GM13977 (cell line): Measurements from ENCODE around the gene COQ3.

Experiments
- DNase-seq: peaks from one replicate; pipeline ENCODE4 v3.0.0; 2012; ENCODE audit warnings: low spot score
- CTCF ChIP-seq: IDR thresholded peaks from 2 replicates; pipeline ENCODE4 v1.5.1; 2012; ENCODE audit warnings: mild to moderate bottlenecking, control low read depth; ENCODE audit not compliant: insufficient read depth; ENCODE audit errors: extremely low read depth, missing control alignments
- in situ Hi-C: fragments of 300-500 bp; cut with MboI; formaldehyde crosslinking; loops from one replicate; pipeline ENCODE4 v1.12.0; 2022; ENCODE audit warnings: low sequenced_read_pairs, low pct_unique_long_range_greater_than_20kb, mixed read lengths, inconsistent platforms; ENCODE audit not compliant: unreplicated experiment

The COQ3 gene

DNA sequence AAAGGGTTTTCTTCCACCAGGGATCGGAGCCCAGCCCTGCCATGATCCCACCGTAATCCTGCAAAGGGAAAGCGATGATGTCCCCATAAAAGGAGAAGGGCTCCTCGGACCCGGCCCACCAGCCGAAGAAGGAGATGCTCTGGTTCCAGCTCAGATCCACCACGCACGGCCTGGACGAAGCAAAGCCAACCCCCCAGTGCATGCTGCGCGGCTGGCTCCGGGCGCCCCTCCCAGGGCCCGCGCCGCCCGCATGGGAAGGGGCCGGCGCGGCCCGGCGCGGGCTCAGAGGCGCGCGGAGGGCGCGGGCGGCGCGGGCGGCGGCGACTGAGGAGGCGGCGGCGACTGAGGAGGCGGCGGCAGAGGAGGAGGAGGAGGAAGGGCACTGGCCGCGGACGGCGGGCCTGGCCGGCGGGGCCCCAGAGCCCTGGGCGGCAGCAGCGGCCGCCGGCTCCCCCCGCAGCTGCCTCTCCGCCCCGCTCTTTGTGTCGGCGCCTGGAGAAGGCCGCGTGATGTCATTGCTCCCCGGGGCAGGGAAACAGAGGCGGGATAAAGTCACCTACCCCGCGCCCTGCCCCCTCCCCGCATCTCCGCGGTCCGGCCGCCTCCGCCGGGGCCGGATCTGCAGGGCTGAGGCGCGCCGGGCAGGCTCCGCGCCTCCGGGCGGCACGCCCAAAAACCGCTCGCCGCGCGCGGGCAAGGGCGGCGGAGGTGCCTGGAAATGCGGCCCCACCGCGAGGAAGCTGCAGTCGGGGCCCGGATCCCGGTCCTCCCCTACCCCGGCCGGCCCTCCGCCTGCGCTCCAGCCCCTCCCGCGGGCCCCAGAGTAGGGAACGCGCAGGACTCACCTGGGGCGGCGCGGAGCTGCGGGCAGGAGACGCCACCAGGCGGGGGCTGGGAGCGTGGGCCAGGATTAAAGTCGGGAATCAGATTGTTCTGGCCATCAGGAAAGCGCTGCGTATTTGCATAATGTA is 44.5 kb downstream of the COQ3 start, which contains the start of gene FAXC:
Gene FAXC (minus strand): TSS at position 504 of the 971 bp plus-strand sequence. CDS start 302 bp downstream, at position 202.
- no peak for TF ChIP-seq CTCF
- DNase-seq, result peak; percentile 51
- in situ Hi-C loops, result loop anchor here (10.0 kb wide), 1 partner anchor 75 kb away; the partner anchor contains the start of gene PNISR

GRCh38 chr6:99348288-99349170 is 45.5 kb downstream of the COQ3 start:
- in situ Hi-C loops, result loop anchor here (10.0 kb wide), 1 partner anchor 76 kb away; the partner anchor contains the start of gene PNISR
- TF ChIP-seq CTCF, result no peak
- no peak for DNase-seq

DNA sequence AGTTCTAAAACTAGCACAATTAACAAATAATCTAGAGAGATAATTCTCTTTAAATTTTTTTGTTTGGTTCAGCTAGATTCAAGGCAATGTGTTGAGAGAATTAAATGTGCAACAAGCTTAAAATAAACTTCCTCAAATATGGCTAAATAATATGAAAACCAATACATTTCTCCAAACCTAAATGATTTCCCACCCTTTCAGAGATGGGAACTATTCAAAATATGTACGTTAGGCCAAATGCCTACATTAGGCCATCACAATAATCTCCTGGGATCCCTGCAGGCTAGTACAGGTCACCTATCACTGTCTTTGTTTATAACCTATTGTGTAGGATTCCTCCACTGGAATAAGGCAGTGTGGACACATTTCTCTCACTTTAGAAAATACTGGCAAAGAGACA is 46.2 kb downstream of the COQ3 start:
- in situ Hi-C loops, result loop anchor here (10.0 kb wide), 1 partner anchor 77 kb away; the partner anchor contains the start of gene PNISR
- no peak for TF ChIP-seq CTCF
- no peak for DNase-seq

DNA sequence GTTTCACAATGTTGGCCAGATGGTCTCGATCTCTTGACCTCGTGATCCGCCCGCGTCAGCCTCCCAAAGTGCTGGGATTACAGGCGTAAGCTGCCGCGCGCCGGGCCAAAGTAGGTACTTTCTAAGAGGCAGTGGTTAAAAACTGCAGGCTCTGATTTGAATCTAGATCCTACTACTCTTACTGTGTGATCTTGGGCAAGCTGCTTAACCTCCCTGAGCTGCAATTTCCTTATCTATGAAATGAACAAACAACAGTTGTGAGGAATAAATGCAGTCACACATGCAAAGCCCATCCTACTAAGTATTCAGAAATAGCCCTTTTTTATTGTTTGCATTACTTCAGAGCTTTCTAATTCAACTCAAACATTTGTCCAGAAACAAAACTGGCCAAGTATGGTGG is 47.4 kb downstream of the COQ3 start:
- in situ Hi-C loops, result loop anchor here (10.0 kb wide), 1 partner anchor 78 kb away; the partner anchor contains the start of gene PNISR
- no peak for DNase-seq
- TF ChIP-seq CTCF, result no peak

GRCh38 chr6:99345164-99345563 is 48.8 kb downstream of the COQ3 start:
- no peak for TF ChIP-seq CTCF
- in situ Hi-C loops, result loop anchor here (10.0 kb wide), 1 partner anchor 80 kb away; the partner anchor contains the start of gene PNISR
- no peak for DNase-seq

DNA sequence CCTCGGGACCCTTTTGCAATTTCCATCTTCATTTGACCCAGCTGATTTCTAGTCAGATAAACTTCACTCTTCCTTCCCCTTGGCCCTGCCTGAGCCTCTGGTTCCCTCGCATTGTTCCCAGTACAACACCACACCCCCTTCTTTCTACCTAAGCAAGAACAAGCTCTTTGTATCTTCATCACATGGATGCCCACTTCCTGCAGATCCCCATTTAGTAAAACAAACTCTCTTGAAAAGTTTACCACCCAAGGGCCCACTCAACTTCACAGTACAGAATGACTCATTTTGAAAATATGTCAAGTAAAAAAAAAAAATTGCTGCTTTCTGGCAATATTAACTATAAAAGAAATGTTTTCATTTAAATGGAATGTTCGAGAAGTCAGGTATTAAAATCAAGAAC is 49.7 kb downstream of the COQ3 start:
- DNase-seq, result no peak
- no peak for TF ChIP-seq CTCF
- in situ Hi-C loops, result loop anchor here (10.0 kb wide), 1 partner anchor 81 kb away; the partner anchor contains the start of gene PNISR
